Caco-2 (cell line): ENCODE measurements around the gene C3orf70. TPM values are rescaled to one million over a fixed set of nuclear protein-coding genes. Genes with fewer than 3 reads are reported as not detected.
"Not testable (repeated sequence)": the region's sequence is repeated elsewhere in the genome, so short reads cannot be mapped to it uniquely, and the experiment has no call there.

ENCODE experiments used
- BruUV-seq: library from RNA; stranded (reverse); fragments of 400-500 nt; replicated peaks from 2 replicates; lab custom pipeline; 2021; lab: Mats Ljungman, UMichigan
- CTCF ChIA-PET: fragments of 300-600 bp; sonication (Branson Sonifier 250); formaldehyde crosslinking; loops from one replicate; lab custom pipeline; 2022; ENCODE audit warnings: antibody characterized with exemption; lab: Charles Lee
- POLR2A ChIA-PET: fragments of 300-600 bp; sonication (Branson Sonifier 250); formaldehyde crosslinking; loops from one replicate; lab custom pipeline; 2022; ENCODE audit warnings: antibody characterized with exemption; lab: Charles Lee
- DNase-seq, 2 experiments: peaks; one replicate each; pipeline versions ENCODE4 v3.0.0 to v3.0.0-alpha.2; 2020 to 2022
- H3K27me3 ChIP-seq: replicated peaks from 2 replicates; pipeline ENCODE4 v1.6.0; 2011; ENCODE audit warnings: low read length; ENCODE audit not compliant: control insufficient read depth, insufficient read depth
- H3K36me3 ChIP-seq: 2 replicates; pipeline ENCODE4 v1.5.1; 2011; ENCODE audit warnings: low read length; ENCODE audit not compliant: control insufficient read depth, insufficient read depth
- H3K4me1 ChIP-seq: fragments of 250-450 bp; sonication (Bioruptor Pico); 2 replicates; pipeline ENCODE4 v1.5.1; 2020; ENCODE audit warnings: mild to moderate bottlenecking
- H3K4me3 ChIP-seq: 2 replicates; pipeline ENCODE4 v1.5.1; 2011; ENCODE audit warnings: low read depth, mild to moderate bottlenecking, control low read depth, low read length
- H3K9me3 ChIP-seq: fragments of 250-450 bp; sonication (Bioruptor Pico); 2 replicates; pipeline ENCODE4 v1.5.1; 2020; ENCODE audit warnings: mild to moderate bottlenecking, moderate library complexity
- H3K27ac Mint-ChIP-seq: one replicate; pipeline ENCODE4 v1.8.0; 2022; ENCODE audit warnings: mixed read lengths; ENCODE audit not compliant: unreplicated experiment
- H3K27me3 Mint-ChIP-seq: one replicate; pipeline ENCODE4 v1.8.0; 2022; ENCODE audit warnings: mixed read lengths; ENCODE audit not compliant: insufficient read depth, unreplicated experiment
- H3K36me3 Mint-ChIP-seq: one replicate; pipeline ENCODE4 v1.8.0; 2022; ENCODE audit warnings: mild to moderate bottlenecking, mixed read lengths; ENCODE audit not compliant: insufficient read depth, unreplicated experiment
- H3K4me1 Mint-ChIP-seq: one replicate; pipeline ENCODE4 v1.8.0; 2022; ENCODE audit warnings: low read depth, mixed read lengths; ENCODE audit not compliant: unreplicated experiment
- H3K4me3 Mint-ChIP-seq: one replicate; pipeline ENCODE4 v1.8.0; 2022; ENCODE audit warnings: mild to moderate bottlenecking, moderate library complexity, mixed read lengths; ENCODE audit not compliant: unreplicated experiment
- H3K9me3 Mint-ChIP-seq: one replicate; pipeline ENCODE4 v1.8.0; 2022; ENCODE audit warnings: mixed read lengths; ENCODE audit not compliant: unreplicated experiment
- intact Hi-C: fragments of 100-400 bp; cut with micrococcal nuclease; formaldehyde crosslinking; loops from one replicate; pipeline ENCODE4 v1.10.0; 2022; ENCODE audit not compliant: unreplicated experiment
- total RNA-seq: library from RNA; stranded (reverse); gene quantifications from 2 replicates; pipeline ENCODE4 v1.2.3, GENCODE V29; 2022
- TF ChIP-seq, protein P1 (sequence below), 2 experiments: fragments of 200-600 bp in 1 of 2; IDR thresholded peaks; 1 replicate in 1 of 2; 2 replicates in 1 of 2; pipeline versions ENCODE4 v1.5.1 to v1.8.0; 2011 to 2022; ENCODE audit warnings: antibody characterized with exemption in 1 of 2, control low read depth in 1 of 2, inconsistent platforms in 1 of 2, low read depth in 1 of 2, low read length in 1 of 2, mild to moderate bottlenecking in 1 of 2, moderate library complexity in 1 of 2; ENCODE audit not compliant: insufficient read depth in 1 of 2, severe bottlenecking in 1 of 2, unreplicated experiment in 1 of 2

C3orf70 gene
- total RNA-seq, 1 experiment from 2014 or later: 11.2 TPM

DNA sequence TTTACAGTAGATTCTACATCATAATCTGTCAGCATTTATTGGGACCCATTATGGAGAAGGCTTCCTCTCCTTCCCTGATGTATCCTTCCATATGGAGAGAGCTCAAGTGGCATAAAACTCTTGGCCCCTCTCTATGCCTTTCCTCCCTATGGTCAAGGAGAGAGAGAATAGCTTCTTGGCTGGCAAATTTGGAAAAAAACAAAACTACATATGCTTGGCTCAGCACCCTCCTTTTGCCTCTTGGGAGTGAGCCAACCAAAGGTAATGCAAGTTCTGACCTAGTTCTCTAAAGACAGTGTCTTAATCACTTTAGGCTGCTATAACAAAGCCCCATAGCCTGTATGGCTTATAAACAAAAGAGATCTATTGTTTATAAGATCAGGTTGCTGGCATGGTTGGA is 37.5 kb downstream of the C3orf70 start:
- no peak overlapping the region for H3K4me3 ChIP-seq
- Mint-ChIP-seq H3K36me3 (no peaks in the 10 kb centered on the region), H3K9me3 (no peaks in the 10 kb centered on the region), H3K27me3 (no peaks in the 10 kb centered on the region), H3K27ac (no peak overlapping the region), H3K4me1 (peaks cover 5% of the 10 kb centered on the region), H3K4me3 (no peak overlapping the region)
- H3K9me3 ChIP-seq: peaks cover 5% of the 10 kb centered on the region; the same call in 1 of the 2 replicates
- ChIA-PET CTCF (no interaction called here), POLR2A (no interaction called here)
- BruUV-seq: no TSS peak
- H3K27me3 ChIP-seq: no peaks in the 10 kb centered on the region
- TF ChIP-seq, protein P1, sequence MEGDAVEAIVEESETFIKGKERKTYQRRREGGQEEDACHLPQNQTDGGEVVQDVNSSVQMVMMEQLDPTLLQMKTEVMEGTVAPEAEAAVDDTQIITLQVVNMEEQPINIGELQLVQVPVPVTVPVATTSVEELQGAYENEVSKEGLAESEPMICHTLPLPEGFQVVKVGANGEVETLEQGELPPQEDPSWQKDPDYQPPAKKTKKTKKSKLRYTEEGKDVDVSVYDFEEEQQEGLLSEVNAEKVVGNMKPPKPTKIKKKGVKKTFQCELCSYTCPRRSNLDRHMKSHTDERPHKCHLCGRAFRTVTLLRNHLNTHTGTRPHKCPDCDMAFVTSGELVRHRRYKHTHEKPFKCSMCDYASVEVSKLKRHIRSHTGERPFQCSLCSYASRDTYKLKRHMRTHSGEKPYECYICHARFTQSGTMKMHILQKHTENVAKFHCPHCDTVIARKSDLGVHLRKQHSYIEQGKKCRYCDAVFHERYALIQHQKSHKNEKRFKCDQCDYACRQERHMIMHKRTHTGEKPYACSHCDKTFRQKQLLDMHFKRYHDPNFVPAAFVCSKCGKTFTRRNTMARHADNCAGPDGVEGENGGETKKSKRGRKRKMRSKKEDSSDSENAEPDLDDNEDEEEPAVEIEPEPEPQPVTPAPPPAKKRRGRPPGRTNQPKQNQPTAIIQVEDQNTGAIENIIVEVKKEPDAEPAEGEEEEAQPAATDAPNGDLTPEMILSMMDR (IDR thresholded peaks at IDR 0.05; ENCODE audit: insufficient read depth in 1 of 2, low read depth in 1 of 2, low read length in 1 of 2, severe bottlenecking in 1 of 2, unreplicated experiment in 1 of 2): no peak
- intact Hi-C loops: no loop called here
- no peaks in the 10 kb centered on the region for H3K36me3 ChIP-seq
- DNase-seq: no peak
- peaks cover 3% of the 10 kb centered on the region; the same call in 1 of the 2 replicates for H3K4me1 ChIP-seq

DNA sequence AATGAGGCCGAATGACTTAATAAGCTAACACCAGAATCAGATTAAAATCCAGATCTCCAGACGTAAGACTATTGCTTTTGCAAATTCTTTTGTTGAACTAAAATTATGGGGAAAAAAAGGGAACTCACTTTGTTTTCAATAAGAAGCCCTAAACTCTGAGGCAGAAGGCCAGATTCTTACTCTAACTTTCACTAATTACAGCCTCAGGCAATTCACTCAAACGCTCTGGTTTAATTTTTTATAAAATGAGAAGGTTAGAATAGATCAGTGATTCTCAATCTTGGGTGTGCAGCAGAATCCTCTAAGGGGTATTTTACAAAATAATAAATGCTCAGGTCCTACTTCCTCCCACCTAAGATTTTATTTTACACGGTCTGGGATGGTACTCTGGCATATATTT is 38.1 kb downstream of the C3orf70 start:
- TF ChIP-seq, protein P1 (IDR thresholded peaks at IDR 0.05; ENCODE audit: insufficient read depth in 1 of 2, low read depth in 1 of 2, low read length in 1 of 2, severe bottlenecking in 1 of 2, unreplicated experiment in 1 of 2): no peak
- H3K9me3 Mint-ChIP-seq: peaks cover 3% of the 10 kb centered on the region
- H3K27me3 ChIP-seq: no peaks in the 10 kb centered on the region
- H3K4me1 Mint-ChIP-seq: no peaks in the 10 kb centered on the region
- peaks cover 5% of the 10 kb centered on the region; the same call in 1 of the 2 replicates for H3K9me3 ChIP-seq
- H3K4me1 ChIP-seq: no peaks in the 10 kb centered on the region
- H3K27me3 Mint-ChIP-seq: no peaks in the 10 kb centered on the region
- no peak for DNase-seq
- ChIA-PET POLR2A (no interaction called here), CTCF (no interaction called here)
- no peak overlapping the region for H3K4me3 ChIP-seq
- intact Hi-C loops: no loop called here
- no peak overlapping the region for H3K27ac Mint-ChIP-seq
- no TSS peak for BruUV-seq
- no peaks in the 10 kb centered on the region for H3K36me3 Mint-ChIP-seq
- H3K36me3 ChIP-seq: no peaks in the 10 kb centered on the region
- H3K4me3 Mint-ChIP-seq: no peak overlapping the region

DNA sequence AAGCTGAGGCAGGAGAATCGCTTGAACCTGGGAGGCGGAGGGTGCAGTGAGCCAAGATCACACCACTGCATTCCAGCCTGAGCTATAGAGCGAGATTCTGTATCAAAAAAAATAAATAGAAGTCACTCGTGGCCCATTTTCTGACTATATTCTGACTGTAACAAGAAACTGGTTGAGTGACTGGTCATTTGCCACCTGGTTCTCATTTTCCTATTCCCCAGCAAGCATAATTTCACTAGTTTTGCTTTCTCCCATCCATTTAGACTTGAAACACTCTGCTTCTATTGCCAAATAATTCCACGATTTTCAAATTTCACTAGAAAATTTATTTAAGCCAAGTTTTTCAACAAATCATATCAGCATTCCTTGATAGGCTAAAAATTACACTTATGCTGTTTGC is 40.7 kb downstream of the C3orf70 start:
- intact Hi-C loops: no loop called here
- ChIA-PET POLR2A (no interaction called here), CTCF (no interaction called here)
- Histone ChIP-seq H3K4me3 (no peak overlapping the region), H3K9me3 (peaks cover 5% of the 10 kb centered on the region; the same call in 1 of the 2 replicates), H3K4me1 (no peaks in the 10 kb centered on the region), H3K36me3 (no peaks in the 10 kb centered on the region), H3K27me3 (no peaks in the 10 kb centered on the region)
- H3K9me3 Mint-ChIP-seq: peaks cover 11% of the 10 kb centered on the region
- H3K4me3 Mint-ChIP-seq: no peak overlapping the region
- no peaks in the 10 kb centered on the region for H3K36me3 Mint-ChIP-seq
- no peak for DNase-seq
- BruUV-seq: no TSS peak
- no peaks in the 10 kb centered on the region for H3K27me3 Mint-ChIP-seq
- no peak overlapping the region for H3K27ac Mint-ChIP-seq
- TF ChIP-seq, protein P1 (IDR thresholded peaks at IDR 0.05; ENCODE audit: insufficient read depth in 1 of 2, low read depth in 1 of 2, low read length in 1 of 2, severe bottlenecking in 1 of 2, unreplicated experiment in 1 of 2): no peak
- H3K4me1 Mint-ChIP-seq: no peaks in the 10 kb centered on the region

DNA sequence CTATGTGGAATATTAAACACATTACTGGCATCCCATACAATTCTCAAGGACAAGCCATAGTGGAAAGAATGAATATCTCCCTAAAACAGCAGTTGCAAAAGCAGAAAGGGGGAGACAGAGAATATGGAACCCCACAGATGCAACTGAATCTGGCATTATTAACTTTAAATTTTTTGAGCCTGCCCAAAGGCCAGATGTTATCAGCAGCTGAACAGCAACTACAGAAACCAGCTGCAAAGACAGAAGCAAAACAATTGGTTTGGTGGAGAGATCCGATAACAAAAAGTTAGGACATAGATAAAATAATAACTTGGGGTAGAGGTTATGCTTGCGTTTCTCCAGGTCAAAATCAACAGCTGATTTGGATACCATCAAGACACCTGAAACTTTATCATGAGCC is 43.8 kb downstream of the C3orf70 start:
- BruUV-seq, intact Hi-C loops, H3K36me3 Mint-ChIP-seq, H3K27ac Mint-ChIP-seq, H3K27me3 Mint-ChIP-seq, H3K36me3 ChIP-seq, H3K4me3 ChIP-seq, H3K27me3 ChIP-seq, H3K4me1 ChIP-seq, DNase-seq, H3K4me3 Mint-ChIP-seq, CTCF ChIA-PET, H3K4me1 Mint-ChIP-seq, POLR2A ChIA-PET: not testable (repeated sequence)
- peaks cover 13% of the 10 kb centered on the region for H3K9me3 ChIP-seq
- peaks cover 30% of the 10 kb centered on the region for H3K9me3 Mint-ChIP-seq

DNA sequence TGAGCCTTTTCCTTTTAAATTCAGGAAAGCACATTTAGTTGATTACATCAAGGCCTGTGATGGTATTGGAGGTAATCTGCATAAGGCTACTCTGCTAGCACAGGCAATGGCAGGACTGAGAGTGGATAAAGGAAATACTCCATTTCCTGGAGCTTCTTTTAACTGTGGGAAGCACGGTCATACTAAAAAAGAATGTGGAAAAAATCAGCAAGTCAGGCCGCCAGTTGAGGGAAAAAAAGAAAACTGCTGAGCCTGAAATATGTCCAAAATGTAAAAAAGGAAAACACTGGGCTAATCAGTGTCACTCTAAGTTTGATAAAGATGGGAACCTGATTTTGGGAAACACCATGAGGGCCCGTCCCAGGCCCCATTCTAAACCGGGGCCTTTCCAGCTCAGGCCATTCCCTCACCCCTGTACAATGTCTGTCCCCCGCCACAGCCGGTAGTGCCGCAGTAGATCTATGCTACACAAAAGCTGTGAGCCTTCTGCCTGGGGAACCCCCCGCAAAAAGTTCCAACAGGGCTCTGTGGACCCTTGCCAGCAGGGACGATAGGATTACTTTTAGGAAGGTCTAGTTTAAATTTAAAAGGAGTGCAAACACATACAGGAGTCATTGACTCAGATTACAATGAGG is 46.5 kb downstream of the C3orf70 start:
- H3K27me3 ChIP-seq, H3K27me3 Mint-ChIP-seq, CTCF ChIA-PET, H3K4me3 Mint-ChIP-seq, H3K27ac Mint-ChIP-seq, intact Hi-C loops, BruUV-seq, H3K4me1 ChIP-seq, POLR2A ChIA-PET, H3K36me3 ChIP-seq, DNase-seq, H3K4me3 ChIP-seq, H3K36me3 Mint-ChIP-seq: not testable (repeated sequence)
- peaks cover 22% of the 10 kb centered on the region for H3K4me1 Mint-ChIP-seq
- H3K9me3 ChIP-seq: peaks cover 21% of the 10 kb centered on the region
- H3K9me3 Mint-ChIP-seq: peaks cover 30% of the 10 kb centered on the region
